ENCODE measurements around the gene ADCY2. TPM values are rescaled to one million over a fixed set of nuclear protein-coding genes. Genes with fewer than 3 reads are reported as not detected.

The ADCY2 gene
- total RNA-seq, 1 experiment from 2014 or later, result not detected

GRCh38 chr5:7548596-7548995 lies 152.7 kb downstream of the ADCY2 start:
- CTCF ChIA-PET, result no interaction called here
- Histone ChIP-seq H3K36me3 (ENCODE audit: control insufficient read depth, insufficient read depth, low read length) (no peaks in the 10 kb centered on the region), H3K9me3 (no peaks in the 10 kb centered on the region), H3K4me1 (no peaks in the 10 kb centered on the region), H3K4me3 (ENCODE audit: low read depth, low read length) (no peak overlapping the region), H3K27me3 (replicated peaks; ENCODE audit: control insufficient read depth, insufficient read depth, low read length) (no peaks in the 10 kb centered on the region)
- Mint-ChIP-seq H3K9me3 (ENCODE audit: unreplicated experiment) (no peaks in the 10 kb centered on the region), H3K36me3 (ENCODE audit: insufficient read depth, unreplicated experiment) (no peaks in the 10 kb centered on the region), H3K27ac (ENCODE audit: unreplicated experiment) (no peak overlapping the region), H3K4me1 (ENCODE audit: low read depth, unreplicated experiment) (no peaks in the 10 kb centered on the region), H3K4me3 (ENCODE audit: unreplicated experiment) (no peak overlapping the region), H3K27me3 (ENCODE audit: insufficient read depth, unreplicated experiment) (peaks cover 13% of the 10 kb centered on the region)
- intact Hi-C loops (cut with micrococcal nuclease; ENCODE audit: unreplicated experiment), result no loop called here
- DNase-seq, result no peak
- POLR2A ChIA-PET, result no interaction called here
- TF ChIP-seq CTCF (IDR thresholded peaks at IDR 0.05; ENCODE audit: insufficient read depth in 1 of 2, low read depth in 1 of 2, low read length in 1 of 2, severe bottlenecking in 1 of 2, unreplicated experiment in 1 of 2), result no peak
- BruUV-seq (replicated peaks), result no TSS peak

- CTCF ChIA-PET, result no interaction called here
These were observed 169.6 kb downstream of the ADCY2 start for GRCh38 chr5:7565559-7565958.

GRCh38 chr5:7576023-7576715 lies 180.2 kb downstream of the ADCY2 start:
- ChIA-PET CTCF (no interaction called here), POLR2A (no interaction called here)
- no peak overlapping the region for H3K27ac Mint-ChIP-seq (ENCODE audit: unreplicated experiment)
- BruUV-seq (replicated peaks), result no TSS peak
- H3K4me3 Mint-ChIP-seq (ENCODE audit: unreplicated experiment), result no peak overlapping the region
- Histone ChIP-seq H3K27me3 (replicated peaks; ENCODE audit: control insufficient read depth, insufficient read depth, low read length) (no peaks in the 10 kb centered on the region), H3K9me3 (no peaks in the 10 kb centered on the region), H3K36me3 (ENCODE audit: control insufficient read depth, insufficient read depth, low read length) (no peaks in the 10 kb centered on the region), H3K4me3 (ENCODE audit: low read depth, low read length) (no peak overlapping the region), H3K4me1 (no peaks in the 10 kb centered on the region)
- TF ChIP-seq CTCF (IDR thresholded peaks at IDR 0.05; ENCODE audit: insufficient read depth in 1 of 2, low read depth in 1 of 2, low read length in 1 of 2, severe bottlenecking in 1 of 2, unreplicated experiment in 1 of 2), result no peak
- no peaks in the 10 kb centered on the region for H3K36me3 Mint-ChIP-seq (ENCODE audit: insufficient read depth, unreplicated experiment)
- no peak for DNase-seq
- H3K4me1 Mint-ChIP-seq (ENCODE audit: low read depth, unreplicated experiment), result no peaks in the 10 kb centered on the region
- H3K27me3 Mint-ChIP-seq (ENCODE audit: insufficient read depth, unreplicated experiment), result peaks cover 11% of the 10 kb centered on the region
- no peaks in the 10 kb centered on the region for H3K9me3 Mint-ChIP-seq (ENCODE audit: unreplicated experiment)
- intact Hi-C loops (cut with micrococcal nuclease; ENCODE audit: unreplicated experiment), result no loop called here

More at GRCh38 chr5:7565559-7565958, 169.6 kb downstream of the ADCY2 start:
- Histone ChIP-seq H3K4me1 (no peaks in the 10 kb centered on the region), H3K9me3 (no peaks in the 10 kb centered on the region), H3K36me3 (ENCODE audit: control insufficient read depth, insufficient read depth, low read length) (no peaks in the 10 kb centered on the region), H3K27me3 (replicated peaks; ENCODE audit: control insufficient read depth, insufficient read depth, low read length) (no peaks in the 10 kb centered on the region), H3K4me3 (ENCODE audit: low read depth, low read length) (no peak overlapping the region)
- TF ChIP-seq CTCF (IDR thresholded peaks at IDR 0.05; ENCODE audit: insufficient read depth in 1 of 2, low read depth in 1 of 2, low read length in 1 of 2, severe bottlenecking in 1 of 2, unreplicated experiment in 1 of 2), result no peak
- Mint-ChIP-seq H3K9me3 (ENCODE audit: unreplicated experiment) (no peaks in the 10 kb centered on the region), H3K27me3 (ENCODE audit: insufficient read depth, unreplicated experiment) (peaks cover 5% of the 10 kb centered on the region), H3K27ac (ENCODE audit: unreplicated experiment) (no peak overlapping the region), H3K36me3 (ENCODE audit: insufficient read depth, unreplicated experiment) (no peaks in the 10 kb centered on the region), H3K4me3 (ENCODE audit: unreplicated experiment) (no peak overlapping the region), H3K4me1 (ENCODE audit: low read depth, unreplicated experiment) (no peaks in the 10 kb centered on the region)
- POLR2A ChIA-PET, result no interaction called here
- no TSS peak for BruUV-seq (replicated peaks)
- no peak for DNase-seq
- intact Hi-C loops (cut with micrococcal nuclease; ENCODE audit: unreplicated experiment), result no loop called here

Measured in Caco-2 (cell line).